Type B pancreatic cell (in vitro differentiated cells): ENCODE results near the gene ABHD17C. TPM values are rescaled to one million over a fixed set of nuclear protein-coding genes. Genes with fewer than 3 reads are reported as not detected.

Experiments used
- DNase-seq: peaks from one replicate; pipeline ENCODE4 v3.0.0; 2021; ENCODE audit warnings: mixed read lengths; ENCODE audit not compliant: unreplicated experiment; ENCODE audit errors: extremely low spot score
- H3K27ac Mint-ChIP-seq: 2 replicates; pipeline ENCODE4 v1.8.0; 2021; ENCODE audit warnings: mild to moderate bottlenecking, mixed read lengths
- H3K27me3 Mint-ChIP-seq: 2 replicates; pipeline ENCODE4 v1.8.0; 2021; ENCODE audit warnings: mixed read lengths
- H3K36me3 Mint-ChIP-seq: 2 replicates; pipeline ENCODE4 v1.8.0; 2021; ENCODE audit warnings: mixed read lengths
- H3K4me1 Mint-ChIP-seq: one replicate; pipeline ENCODE4 v1.8.0; 2021; ENCODE audit warnings: mixed read lengths; ENCODE audit not compliant: unreplicated experiment
- H3K4me3 Mint-ChIP-seq: 2 replicates; pipeline ENCODE4 v1.8.0; 2021; ENCODE audit warnings: mild to moderate bottlenecking, mixed read lengths
- H3K9me3 Mint-ChIP-seq: 2 replicates; pipeline ENCODE4 v1.8.0; 2021; ENCODE audit warnings: mixed read lengths
- CTCF ChIP-seq: fragments of 200-600 bp; sonication (generic); conservative IDR thresholded peaks from 2 replicates; pipeline ENCODE4 v1.5.0; 2021; ENCODE audit warnings: antibody characterized with exemption, mild to moderate bottlenecking
- total RNA-seq: library from RNA; stranded (reverse); gene quantifications from 2 replicates; pipeline ENCODE4 v1.2.1, GENCODE V29; 2021; ENCODE audit warnings: low replicate concordance

The ABHD17C gene
- total RNA-seq, 1 donor from 2014 or later, result 41.0 TPM

- no peak for TF ChIP-seq CTCF
- H3K27ac Mint-ChIP-seq, result no peak overlapping the region
- H3K4me3 Mint-ChIP-seq, result no peak overlapping the region
- no peak for DNase-seq
- peaks cover 7% of the 10 kb centered on the region for H3K4me1 Mint-ChIP-seq
- no peaks in the 10 kb centered on the region for H3K36me3 Mint-ChIP-seq
- no peaks in the 10 kb centered on the region for H3K9me3 Mint-ChIP-seq
- H3K27me3 Mint-ChIP-seq, result peaks cover 22% of the 10 kb centered on the region
Observed at GRCh38 chr15:80788536-80788935, 93.4 kb downstream of the ABHD17C start.

- peaks cover 14% of the 10 kb centered on the region for H3K27me3 Mint-ChIP-seq
- H3K4me3 Mint-ChIP-seq, result no peak overlapping the region
- H3K27ac Mint-ChIP-seq, result no peak overlapping the region
- no peaks in the 10 kb centered on the region for H3K9me3 Mint-ChIP-seq
- no peak for DNase-seq
- no peaks in the 10 kb centered on the region for H3K36me3 Mint-ChIP-seq
- H3K4me1 Mint-ChIP-seq, result peaks cover 7% of the 10 kb centered on the region
- no peak for TF ChIP-seq CTCF
Observed at GRCh38 chr15:80789296-80789695, 94.2 kb downstream of the ABHD17C start.

GRCh38 chr15:80789796-80790195, 94.7 kb downstream of the ABHD17C start:
- H3K27ac Mint-ChIP-seq, result no peak overlapping the region
- no peaks in the 10 kb centered on the region for H3K9me3 Mint-ChIP-seq
- TF ChIP-seq CTCF, result no peak
- peaks cover 12% of the 10 kb centered on the region for H3K27me3 Mint-ChIP-seq
- H3K36me3 Mint-ChIP-seq, result no peaks in the 10 kb centered on the region
- H3K4me1 Mint-ChIP-seq, result peaks cover 7% of the 10 kb centered on the region
- no peak for DNase-seq
- H3K4me3 Mint-ChIP-seq, result no peak overlapping the region

GRCh38 chr15:80790236-80790635, 95.1 kb downstream of the ABHD17C start:
- no peak for TF ChIP-seq CTCF
- H3K4me3 Mint-ChIP-seq, result no peak overlapping the region
- DNase-seq, result no peak
- H3K9me3 Mint-ChIP-seq, result no peaks in the 10 kb centered on the region
- H3K27me3 Mint-ChIP-seq, result peaks cover 12% of the 10 kb centered on the region
- H3K36me3 Mint-ChIP-seq, result no peaks in the 10 kb centered on the region
- H3K4me1 Mint-ChIP-seq, result peaks cover 3% of the 10 kb centered on the region
- H3K27ac Mint-ChIP-seq, result no peak overlapping the region

GRCh38 chr15:80791004-80791403, 95.9 kb downstream of the ABHD17C start:
- Mint-ChIP-seq H3K9me3 (no peaks in the 10 kb centered on the region), H3K4me1 (no peaks in the 10 kb centered on the region), H3K4me3 (no peak overlapping the region), H3K36me3 (no peaks in the 10 kb centered on the region), H3K27me3 (peaks cover 12% of the 10 kb centered on the region), H3K27ac (no peak overlapping the region)
- no peak for TF ChIP-seq CTCF
- no peak for DNase-seq

- Mint-ChIP-seq H3K4me1 (no peaks in the 10 kb centered on the region), H3K4me3 (no peak overlapping the region), H3K9me3 (no peaks in the 10 kb centered on the region), H3K27me3 (peaks cover 13% of the 10 kb centered on the region), H3K36me3 (no peaks in the 10 kb centered on the region), H3K27ac (no peak overlapping the region)
- TF ChIP-seq CTCF, result no peak
- DNase-seq, result no peak
Observed at GRCh38 chr15:80796407-80796806, 101.3 kb downstream of the ABHD17C start.
